Astrocyte (in vitro differentiated cells and primary cell): ENCODE results near the gene TMEM127.

Experiments used
- EZH2 ChIP-seq: IDR thresholded peaks from 2 replicates; pipeline ENCODE4 v1.6.1; 2012; ENCODE audit warnings: mild to moderate bottlenecking, low read length, inconsistent platforms; ENCODE audit not compliant: insufficient read depth
- TF ChIP-seq, protein P1 (sequence below): IDR thresholded peaks from 2 replicates; pipeline ENCODE4 v1.5.1; 2011; ENCODE audit warnings: low read depth, mild to moderate bottlenecking, inconsistent platforms, low read length, moderate library complexity; ENCODE audit not compliant: insufficient read depth

- TF ChIP-seq, protein P1, sequence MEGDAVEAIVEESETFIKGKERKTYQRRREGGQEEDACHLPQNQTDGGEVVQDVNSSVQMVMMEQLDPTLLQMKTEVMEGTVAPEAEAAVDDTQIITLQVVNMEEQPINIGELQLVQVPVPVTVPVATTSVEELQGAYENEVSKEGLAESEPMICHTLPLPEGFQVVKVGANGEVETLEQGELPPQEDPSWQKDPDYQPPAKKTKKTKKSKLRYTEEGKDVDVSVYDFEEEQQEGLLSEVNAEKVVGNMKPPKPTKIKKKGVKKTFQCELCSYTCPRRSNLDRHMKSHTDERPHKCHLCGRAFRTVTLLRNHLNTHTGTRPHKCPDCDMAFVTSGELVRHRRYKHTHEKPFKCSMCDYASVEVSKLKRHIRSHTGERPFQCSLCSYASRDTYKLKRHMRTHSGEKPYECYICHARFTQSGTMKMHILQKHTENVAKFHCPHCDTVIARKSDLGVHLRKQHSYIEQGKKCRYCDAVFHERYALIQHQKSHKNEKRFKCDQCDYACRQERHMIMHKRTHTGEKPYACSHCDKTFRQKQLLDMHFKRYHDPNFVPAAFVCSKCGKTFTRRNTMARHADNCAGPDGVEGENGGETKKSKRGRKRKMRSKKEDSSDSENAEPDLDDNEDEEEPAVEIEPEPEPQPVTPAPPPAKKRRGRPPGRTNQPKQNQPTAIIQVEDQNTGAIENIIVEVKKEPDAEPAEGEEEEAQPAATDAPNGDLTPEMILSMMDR = no peak
- no peak for TF ChIP-seq EZH2
These were observed 52.4 kb downstream of the TMEM127 start for GRCh38 chr2:96213379-96213778.
